PFSK-1 (cell line): ENCODE measurements around the gene RIPOR3.

Experiments used
- FOXP2 ChIP-seq: optimal IDR thresholded peaks from 2 replicates; pipeline ENCODE3; 2011; ENCODE audit warnings: borderline replicate concordance, control low read depth, inconsistent platforms; ENCODE audit not compliant: insufficient read depth; ENCODE audit errors: extremely low read length, extremely low read depth
- POLR2AphosphoS5 ChIP-seq: IDR thresholded peaks from 2 replicates; pipeline ENCODE4 v1.6.1; 2012; ENCODE audit warnings: low read depth, mild to moderate bottlenecking, control low read depth, low read length, moderate library complexity
- SIN3A ChIP-seq: IDR thresholded peaks from 2 replicates; pipeline ENCODE4 v1.6.1; 2012; ENCODE audit warnings: mild to moderate bottlenecking, low read length, moderate library complexity, borderline replicate concordance; ENCODE audit not compliant: insufficient read depth
- TAF1 ChIP-seq: IDR thresholded peaks from 2 replicates; pipeline ENCODE4 v1.6.1; 2012; ENCODE audit warnings: low read length, control low read depth, borderline replicate concordance; ENCODE audit not compliant: insufficient read depth
- TF ChIP-seq, protein P1 (sequence below), 2 experiments: IDR thresholded peaks; 2 replicates each; pipeline versions ENCODE4 v1.6.1 to v1.8.0; 2011 to 2012; ENCODE audit warnings: low read depth in 2 of 2, low read length in 2 of 2, control low read depth in 1 of 2, inconsistent platforms in 1 of 2, mild to moderate bottlenecking in 1 of 2, moderate library complexity in 1 of 2; ENCODE audit not compliant: insufficient read depth in 1 of 2

The RIPOR3 gene

GRCh38 chr20:50630578-50631263 lies 60.6 kb downstream of the RIPOR3 start:
- no peak for TF ChIP-seq SIN3A
- no peak for TF ChIP-seq POLR2AphosphoS5
- TF ChIP-seq, protein P1, sequence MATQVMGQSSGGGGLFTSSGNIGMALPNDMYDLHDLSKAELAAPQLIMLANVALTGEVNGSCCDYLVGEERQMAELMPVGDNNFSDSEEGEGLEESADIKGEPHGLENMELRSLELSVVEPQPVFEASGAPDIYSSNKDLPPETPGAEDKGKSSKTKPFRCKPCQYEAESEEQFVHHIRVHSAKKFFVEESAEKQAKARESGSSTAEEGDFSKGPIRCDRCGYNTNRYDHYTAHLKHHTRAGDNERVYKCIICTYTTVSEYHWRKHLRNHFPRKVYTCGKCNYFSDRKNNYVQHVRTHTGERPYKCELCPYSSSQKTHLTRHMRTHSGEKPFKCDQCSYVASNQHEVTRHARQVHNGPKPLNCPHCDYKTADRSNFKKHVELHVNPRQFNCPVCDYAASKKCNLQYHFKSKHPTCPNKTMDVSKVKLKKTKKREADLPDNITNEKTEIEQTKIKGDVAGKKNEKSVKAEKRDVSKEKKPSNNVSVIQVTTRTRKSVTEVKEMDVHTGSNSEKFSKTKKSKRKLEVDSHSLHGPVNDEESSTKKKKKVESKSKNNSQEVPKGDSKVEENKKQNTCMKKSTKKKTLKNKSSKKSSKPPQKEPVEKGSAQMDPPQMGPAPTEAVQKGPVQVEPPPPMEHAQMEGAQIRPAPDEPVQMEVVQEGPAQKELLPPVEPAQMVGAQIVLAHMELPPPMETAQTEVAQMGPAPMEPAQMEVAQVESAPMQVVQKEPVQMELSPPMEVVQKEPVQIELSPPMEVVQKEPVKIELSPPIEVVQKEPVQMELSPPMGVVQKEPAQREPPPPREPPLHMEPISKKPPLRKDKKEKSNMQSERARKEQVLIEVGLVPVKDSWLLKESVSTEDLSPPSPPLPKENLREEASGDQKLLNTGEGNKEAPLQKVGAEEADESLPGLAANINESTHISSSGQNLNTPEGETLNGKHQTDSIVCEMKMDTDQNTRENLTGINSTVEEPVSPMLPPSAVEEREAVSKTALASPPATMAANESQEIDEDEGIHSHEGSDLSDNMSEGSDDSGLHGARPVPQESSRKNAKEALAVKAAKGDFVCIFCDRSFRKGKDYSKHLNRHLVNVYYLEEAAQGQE (IDR thresholded peaks at IDR 0.05; ENCODE audit: insufficient read depth in 1 of 2, low read depth in 2 of 2, low read length in 2 of 2) = no peak
- TF ChIP-seq TAF1 = no peak
- TF ChIP-seq FOXP2 = no peak

- TF ChIP-seq TAF1 (no peak), POLR2AphosphoS5 (no peak), FOXP2 (no peak), SIN3A (no peak)
- TF ChIP-seq, protein P1 (IDR thresholded peaks at IDR 0.05; ENCODE audit: insufficient read depth in 1 of 2, low read depth in 2 of 2, low read length in 2 of 2) = no peak
These were observed 61.7 kb downstream of the RIPOR3 start for GRCh38 chr20:50629670-50630045.

- TF ChIP-seq TAF1 (no peak), POLR2AphosphoS5 (no peak), SIN3A (no peak), FOXP2 (no peak)
- TF ChIP-seq, protein P1 (IDR thresholded peaks at IDR 0.05; ENCODE audit: insufficient read depth in 1 of 2, low read depth in 2 of 2, low read length in 2 of 2) = no peak
These were observed 62.3 kb downstream of the RIPOR3 start for GRCh38 chr20:50628853-50629669.

- TF ChIP-seq TAF1 (no peak), SIN3A (no peak), FOXP2 (no peak), POLR2AphosphoS5 (no peak)
- TF ChIP-seq, protein P1 (IDR thresholded peaks at IDR 0.05; ENCODE audit: insufficient read depth in 1 of 2, low read depth in 2 of 2, low read length in 2 of 2) = no peak
These were observed 63.0 kb downstream of the RIPOR3 start for GRCh38 chr20:50628332-50628731.
